HUES48 (cell line): Measurements from ENCODE around the gene ADCK1.
A peak's percentile ranks its signal among the peaks of the same experiment; 100 is the strongest.
"Not testable (repeated sequence)": the region's sequence is repeated elsewhere in the genome, so short reads cannot be mapped to it uniquely, and the experiment has no call there.

Experiments used
- H3K27ac ChIP-seq: one replicate; pipeline ENCODE4 v1.7.0; 2013; ENCODE audit warnings: low read depth, low read length, inconsistent platforms
- H3K27me3 ChIP-seq: 2 replicates; pipeline ENCODE4 v1.6.1; 2013; ENCODE audit warnings: mild to moderate bottlenecking, low read length; ENCODE audit not compliant: control insufficient read depth, insufficient read depth
- H3K36me3 ChIP-seq: 2 replicates; pipeline ENCODE4 v1.6.1; 2013; ENCODE audit warnings: low read length; ENCODE audit not compliant: control insufficient read depth, insufficient read depth
- H3K4me1 ChIP-seq: 2 replicates; pipeline ENCODE4 v1.6.1; 2013; ENCODE audit warnings: mild to moderate bottlenecking, low read length; ENCODE audit not compliant: control insufficient read depth, insufficient read depth
- H3K4me3 ChIP-seq: 2 replicates; pipeline ENCODE4 v1.5.1; 2013; ENCODE audit warnings: mild to moderate bottlenecking, low read depth, low read length
- H3K9ac ChIP-seq: 2 replicates; pipeline ENCODE4 v1.6.1; 2013; ENCODE audit warnings: mild to moderate bottlenecking, low read depth, low read length, moderate library complexity
- H3K9me3 ChIP-seq: 2 replicates; pipeline ENCODE4 v1.6.1; 2013; ENCODE audit warnings: low read length; ENCODE audit not compliant: control insufficient read depth, insufficient read depth

ADCK1 gene

GRCh38 chr14:77812028-77812427 lies 12.1 kb downstream of the ADCK1 start:
- Histone ChIP-seq H3K27me3 (no peaks in the 10 kb centered on the region), H3K4me3 (no peak overlapping the region), H3K36me3 (no peaks in the 10 kb centered on the region), H3K9ac (no peak overlapping the region), H3K4me1 (no peaks in the 10 kb centered on the region), H3K27ac (no peak overlapping the region), H3K9me3 (no peaks in the 10 kb centered on the region)

GRCh38 chr14:77812682-77813081 lies 12.8 kb downstream of the ADCK1 start:
- not testable (repeated sequence) for H3K27me3 ChIP-seq, H3K9me3 ChIP-seq

GRCh38 chr14:77822307-77822706 lies 22.4 kb downstream of the ADCK1 start:
- Histone ChIP-seq H3K36me3 (peaks cover 18% of the 10 kb centered on the region), H3K9ac (no peak overlapping the region), H3K9me3 (no peaks in the 10 kb centered on the region), H3K4me3 (no peak overlapping the region), H3K27me3 (no peaks in the 10 kb centered on the region), H3K27ac (no peak overlapping the region), H3K4me1 (no peaks in the 10 kb centered on the region)

More at GRCh38 chr14:77812682-77813081, 12.8 kb downstream of the ADCK1 start:
- not testable (repeated sequence) for H3K36me3 ChIP-seq, H3K4me1 ChIP-seq, H3K4me3 ChIP-seq, H3K9ac ChIP-seq, H3K27ac ChIP-seq

- Histone ChIP-seq H3K9me3 (no peaks in the 10 kb centered on the region), H3K9ac (no peak overlapping the region), H3K27me3 (no peaks in the 10 kb centered on the region), H3K4me1 (no peaks in the 10 kb centered on the region), H3K36me3 (peaks cover 18% of the 10 kb centered on the region), H3K27ac (no peak overlapping the region), H3K4me3 (no peak overlapping the region)
Observed at GRCh38 chr14:77822741-77823140, 22.8 kb downstream of the ADCK1 start.

GRCh38 chr14:77823378-77823777 lies 23.5 kb downstream of the ADCK1 start:
- Histone ChIP-seq H3K9ac (no peak overlapping the region), H3K9me3 (no peaks in the 10 kb centered on the region), H3K36me3 (peaks cover 18% of the 10 kb centered on the region), H3K27ac (no peak overlapping the region), H3K27me3 (no peaks in the 10 kb centered on the region), H3K4me1 (no peaks in the 10 kb centered on the region), H3K4me3 (no peak overlapping the region)

- no peaks in the 10 kb centered on the region for H3K27me3 ChIP-seq
- peaks cover 11% of the 10 kb centered on the region; the same call in 1 of the 2 replicates for H3K36me3 ChIP-seq
Observed at GRCh38 chr14:77825895-77826519, 26.1 kb downstream of the ADCK1 start.

GRCh38 chr14:77830692-77831091 lies 30.8 kb downstream of the ADCK1 start:
- H3K9me3 ChIP-seq, result no peaks in the 10 kb centered on the region
- H3K27ac ChIP-seq, result peak overlapping the region; percentile 44
- H3K36me3 ChIP-seq, result 0 out of 2 replicates have a peak, but pooled peaks cover 4% of the 10 kb centered on the region
- no peaks in the 10 kb centered on the region for H3K27me3 ChIP-seq
- H3K4me3 ChIP-seq, result no peak overlapping the region
- no peak overlapping the region for H3K9ac ChIP-seq
- no peaks in the 10 kb centered on the region for H3K4me1 ChIP-seq

More at GRCh38 chr14:77825895-77826519, 26.1 kb downstream of the ADCK1 start:
- no peak overlapping the region for H3K9ac ChIP-seq
- H3K27ac ChIP-seq, result no peak overlapping the region
- no peaks in the 10 kb centered on the region for H3K4me1 ChIP-seq
- H3K4me3 ChIP-seq, result no peak overlapping the region
- H3K9me3 ChIP-seq, result no peaks in the 10 kb centered on the region

- H3K4me1 ChIP-seq, result no peaks in the 10 kb centered on the region
- no peaks in the 10 kb centered on the region for H3K27me3 ChIP-seq
- H3K4me3 ChIP-seq, result no peak overlapping the region
- H3K27ac ChIP-seq, result no peak overlapping the region
- 0 out of 2 replicates have a peak, but pooled peaks cover 4% of the 10 kb centered on the region for H3K36me3 ChIP-seq
- no peak overlapping the region for H3K9ac ChIP-seq
- H3K9me3 ChIP-seq, result no peaks in the 10 kb centered on the region
Observed at GRCh38 chr14:77832297-77832696, 32.4 kb downstream of the ADCK1 start.

GRCh38 chr14:77837926-77838325 lies 38.0 kb downstream of the ADCK1 start:
- no peaks in the 10 kb centered on the region for H3K9me3 ChIP-seq
- no peak overlapping the region for H3K9ac ChIP-seq
- no peaks in the 10 kb centered on the region for H3K27me3 ChIP-seq
- H3K27ac ChIP-seq, result no peak overlapping the region
- no peaks in the 10 kb centered on the region for H3K36me3 ChIP-seq
- no peak overlapping the region for H3K4me3 ChIP-seq
- H3K4me1 ChIP-seq, result no peaks in the 10 kb centered on the region

- H3K9me3 ChIP-seq, result no peaks in the 10 kb centered on the region
- H3K4me3 ChIP-seq, result no peak overlapping the region
- H3K36me3 ChIP-seq, result no peaks in the 10 kb centered on the region
- H3K27me3 ChIP-seq, result no peaks in the 10 kb centered on the region
- H3K4me1 ChIP-seq, result no peaks in the 10 kb centered on the region
- no peak overlapping the region for H3K27ac ChIP-seq
- H3K9ac ChIP-seq, result no peak overlapping the region
Observed at GRCh38 chr14:77838831-77839511, 39.1 kb downstream of the ADCK1 start.

- H3K4me1 ChIP-seq, result no peaks in the 10 kb centered on the region
- H3K4me3 ChIP-seq, result no peak overlapping the region
- H3K27ac ChIP-seq, result no peak overlapping the region
- H3K27me3 ChIP-seq, result no peaks in the 10 kb centered on the region
- H3K9ac ChIP-seq, result no peak overlapping the region
- no peaks in the 10 kb centered on the region for H3K9me3 ChIP-seq
- H3K36me3 ChIP-seq, result no peaks in the 10 kb centered on the region
Observed at GRCh38 chr14:77843195-77843594, 43.3 kb downstream of the ADCK1 start.
